Peyer's patch (tissue), 4 donors: Measurements from ENCODE around the gene CHST8. TPM values are rescaled to one million over a fixed set of nuclear protein-coding genes. Genes with fewer than 3 reads are reported as not detected.

Source experiments
- DNase-seq, 3 donors: peaks; one replicate each; pipeline ENCODE4 v3.0.0-alpha.2; 2017 to 2019
- H3K27ac ChIP-seq, 4 donors: fragments of 200-600 bp; sonication (generic); one replicate each; pipeline ENCODE4 v1.5.1; 2016 to 2019
- H3K27me3 ChIP-seq, 2 donors: fragments of 200-600 bp; sonication (generic); one replicate each; pipeline ENCODE4 v1.5.1; 2019
- H3K36me3 ChIP-seq, 3 donors: fragments of 200-600 bp; sonication (generic); one replicate each; pipeline ENCODE4 v1.5.1; 2016 to 2019
- H3K4me1 ChIP-seq, 4 donors: fragments of 200-600 bp; sonication (generic); one replicate each; pipeline ENCODE4 v1.5.1; 2016 to 2019
- H3K4me3 ChIP-seq, 4 donors: fragments of 200-600 bp; sonication (generic); 1 replicate in 3 of 4; 2 replicates in 1 of 4; pipeline ENCODE4 v1.5.1; 2016 to 2019; ENCODE audit warnings: mild to moderate bottlenecking in 1 of 4
- H3K9me3 ChIP-seq, 4 donors: fragments of 200-600 bp; sonication (generic); one replicate each; pipeline ENCODE4 v1.5.1; 2016 to 2019; ENCODE audit warnings: mild to moderate bottlenecking in 1 of 4
- CTCF ChIP-seq, 6 experiments: fragments of 450-650 bp in 4 of 6; fragments of 200-600 bp in 2 of 6; sonication (generic) in 1 of 6; IDR thresholded peaks; one replicate each; pipeline ENCODE4 v1.5.1; 2017 to 2019; ENCODE audit warnings: antibody characterized with exemption in 6 of 6, mild to moderate bottlenecking in 3 of 6, moderate library complexity in 1 of 6
- POLR2A ChIP-seq, 2 donors: fragments of 450-650 bp; IDR thresholded peaks; one replicate each; pipeline ENCODE4 v1.5.1; 2017; ENCODE audit warnings: antibody characterized with exemption in 2 of 2, mild to moderate bottlenecking in 2 of 2, moderate library complexity in 2 of 2
- total RNA-seq, 4 donors: library from RNA; depleted of rRNA; stranded (reverse); fragments of >200 nt; gene quantifications; one replicate each; pipeline ENCODE4 v1.1.0, GENCODE V29; 2016

The CHST8 gene
- total RNA-seq, 4 donors from 2014 or later = 0.54 to 1.8 TPM; not detected in 2

DNA sequence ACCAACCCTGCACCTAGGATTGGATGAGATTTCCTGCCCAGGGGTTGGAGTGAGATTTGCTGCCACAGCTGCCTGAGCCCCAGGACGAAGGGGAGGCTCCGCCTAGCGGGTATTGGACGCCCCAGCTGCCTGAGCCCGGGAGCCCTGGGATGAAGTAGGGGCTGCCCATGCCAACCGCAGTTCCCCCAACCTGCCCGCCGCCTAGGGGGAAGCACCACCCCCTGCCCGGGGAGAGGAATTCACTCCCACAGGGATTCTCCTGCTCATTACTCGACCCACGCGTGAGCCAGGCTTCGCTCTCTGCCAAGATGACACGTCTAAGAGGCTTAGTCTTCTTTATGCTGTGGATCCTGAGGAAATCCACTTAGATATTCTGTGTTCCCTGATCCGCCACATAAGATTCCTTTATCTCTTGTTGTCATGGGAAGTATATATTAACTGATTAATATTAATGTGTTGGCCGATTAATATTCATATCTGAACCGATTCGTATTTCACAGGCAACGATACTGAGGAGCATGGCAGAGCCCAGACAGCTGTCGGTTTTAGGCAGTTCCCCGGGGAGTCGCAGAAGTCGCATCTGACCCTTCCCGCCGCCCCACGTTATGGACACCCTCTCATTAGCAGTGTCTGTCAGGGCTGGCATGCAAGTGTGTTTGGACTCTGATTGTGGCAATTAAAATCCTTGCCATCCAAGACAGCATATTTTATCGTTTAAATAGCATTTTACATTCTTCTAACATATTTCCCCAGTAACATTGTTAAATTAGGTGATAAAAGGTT lies 130.5 kb downstream of the CHST8 start:
- TF ChIP-seq POLR2A (IDR thresholded peaks at IDR 0.05) (no peak), CTCF (IDR thresholded peaks at IDR 0.05) (no peak)

GRCh38 chr19:33752945-33753344 lies 131.2 kb downstream of the CHST8 start:
- Histone ChIP-seq H3K27me3 (no peaks in the 10 kb centered on the region), H3K4me3 (no peak overlapping the region), H3K9me3 (no peaks in the 10 kb centered on the region), H3K4me1 (no peaks in the 10 kb centered on the region), H3K27ac (no peak overlapping the region), H3K36me3 (no peaks in the 10 kb centered on the region)
- DNase-seq = no peak
- no peak for TF ChIP-seq CTCF (IDR thresholded peaks at IDR 0.05)
- TF ChIP-seq POLR2A (IDR thresholded peaks at IDR 0.05) = no peak

More for the DNA sequence above, 130.5 kb downstream of the CHST8 start:
- Histone ChIP-seq H3K4me1 (no peaks in the 10 kb centered on the region), H3K27ac (no peak overlapping the region), H3K9me3 (no peaks in the 10 kb centered on the region), H3K27me3 (no peaks in the 10 kb centered on the region), H3K36me3 (no peaks in the 10 kb centered on the region), H3K4me3 (no peak overlapping the region)
- no peak for DNase-seq

DNA sequence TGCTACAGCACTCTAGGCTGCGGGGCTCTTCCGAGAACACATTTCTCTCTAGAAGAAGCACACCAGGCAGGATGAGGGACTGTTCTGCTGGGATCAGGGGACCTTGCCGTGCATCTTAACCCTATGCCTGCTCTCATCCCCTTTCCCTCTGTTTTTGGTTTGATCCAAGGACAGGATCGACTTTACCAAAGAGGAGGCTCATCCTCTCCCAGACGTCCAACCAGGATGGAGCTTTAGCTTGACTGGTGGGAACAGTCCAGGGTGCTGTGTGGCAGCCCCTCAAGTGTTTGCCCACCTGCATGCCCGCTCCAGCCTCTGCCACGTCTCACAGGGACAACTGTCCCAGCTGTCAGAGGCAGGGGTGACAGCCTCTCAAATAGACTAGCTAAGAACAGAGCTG lies 132.6 kb downstream of the CHST8 start:
- DNase-seq = no peak
- no peak overlapping the region for H3K4me3 ChIP-seq
- no peaks in the 10 kb centered on the region for H3K27me3 ChIP-seq
- H3K27ac ChIP-seq = no peak overlapping the region
- no peak for TF ChIP-seq CTCF (IDR thresholded peaks at IDR 0.05)
- TF ChIP-seq POLR2A (IDR thresholded peaks at IDR 0.05) = no peak
- H3K36me3 ChIP-seq = no peaks in the 10 kb centered on the region
- H3K9me3 ChIP-seq = no peaks in the 10 kb centered on the region
- no peaks in the 10 kb centered on the region for H3K4me1 ChIP-seq

DNA sequence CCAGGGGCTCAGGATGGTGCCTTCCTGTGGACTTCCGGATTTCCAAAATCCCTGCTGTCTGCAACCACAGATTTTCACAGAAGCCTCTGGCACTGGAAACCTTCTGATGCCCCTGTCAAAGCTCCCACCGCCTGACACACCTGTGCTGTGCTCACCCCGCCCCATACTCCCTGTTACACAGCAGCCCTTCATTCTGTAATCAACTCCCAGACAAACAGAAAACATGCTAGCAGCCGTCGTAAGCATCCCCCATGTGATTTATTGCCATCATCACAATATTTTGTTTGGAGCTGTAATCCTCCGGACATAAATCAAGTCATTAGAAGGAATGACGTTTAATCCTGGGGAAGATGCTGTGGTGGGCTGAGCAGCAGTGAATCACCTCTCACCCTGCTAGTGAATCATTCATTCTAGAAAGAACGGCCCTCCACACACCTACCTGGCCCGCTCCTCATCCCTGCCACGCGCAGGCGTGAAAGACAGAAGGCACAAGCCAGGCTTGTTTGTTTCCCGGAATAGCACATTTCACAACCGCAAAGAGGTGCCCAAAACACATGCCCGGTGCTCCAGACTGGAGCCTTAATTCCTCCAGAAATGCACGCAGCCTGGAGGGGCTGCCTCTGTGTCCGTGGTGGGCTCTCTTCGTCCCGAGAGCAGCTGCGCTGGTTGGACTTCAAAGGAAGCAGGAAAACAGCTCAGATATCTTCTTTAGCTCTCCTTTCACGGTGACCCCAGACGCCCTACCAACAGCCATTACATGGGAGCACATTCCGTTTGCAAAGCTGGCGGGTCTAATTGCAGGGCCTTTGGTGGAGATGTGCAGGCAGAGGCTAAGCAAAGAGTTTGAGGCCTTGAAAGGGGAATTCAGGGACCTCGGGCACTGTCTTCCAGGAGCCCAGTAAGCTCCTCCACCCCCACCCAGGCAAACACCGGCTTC lies 133.6 kb downstream of the CHST8 start:
- H3K4me1 ChIP-seq = no peaks in the 10 kb centered on the region
- H3K4me3 ChIP-seq = no peak overlapping the region
- no peaks in the 10 kb centered on the region for H3K9me3 ChIP-seq
- H3K36me3 ChIP-seq = no peaks in the 10 kb centered on the region
- DNase-seq = no peak
- H3K27me3 ChIP-seq = no peaks in the 10 kb centered on the region
- TF ChIP-seq POLR2A (IDR thresholded peaks at IDR 0.05) (no peak), CTCF (IDR thresholded peaks at IDR 0.05) (no peak)
- no peak overlapping the region for H3K27ac ChIP-seq

- Histone ChIP-seq H3K27me3 (no peaks in the 10 kb centered on the region), H3K4me3 (no peak overlapping the region), H3K9me3 (no peaks in the 10 kb centered on the region), H3K27ac (no peak overlapping the region), H3K4me1 (no peaks in the 10 kb centered on the region), H3K36me3 (no peaks in the 10 kb centered on the region)
- no peak for TF ChIP-seq POLR2A (IDR thresholded peaks at IDR 0.05)
- no peak for TF ChIP-seq CTCF (IDR thresholded peaks at IDR 0.05)
- DNase-seq = no peak
These were observed 134.4 kb downstream of the CHST8 start for GRCh38 chr19:33756177-33756576.
